ENCODE measurements around the gene DOCK3.

- TF ChIP-seq CTCF (conservative IDR thresholded peaks at IDR 0.05; ENCODE audit: low read depth, low read length) (no peak), EZH2 (IDR thresholded peaks at IDR 0.05; ENCODE audit: low read length, unreplicated experiment) (no peak), EZH2phosphoT487 (IDR thresholded peaks at IDR 0.05; ENCODE audit: borderline replicate concordance, low read length) (no peak)
These were observed 680.2 kb downstream of the DOCK3 start for GRCh38 chr3:51354731-51355615.

Data from PC-3 (cell line).